HG02763 (cell line): ENCODE measurements around the gene PSMA1.
"Not testable (repeated sequence)": the region's sequence is repeated elsewhere in the genome, so short reads cannot be mapped to it uniquely, and the experiment has no call there.

Source experiments
- ATAC-seq: cut with Tn5 transposase; IDR thresholded peaks from one replicate; pipeline ENCODE4 v1.9.1; 2021; ENCODE audit warnings: mild to moderate bottlenecking, moderate library complexity; ENCODE audit not compliant: unreplicated experiment

The PSMA1 gene

GRCh38 chr11:14519917-14520746 is at the start of gene PSMA1:
PSMA1 (minus strand) TSS chr11:14520386; CDS start chr11:14520299, 87 bp downstream.
- peak; percentile 90 for ATAC-seq

GRCh38 chr11:14569516-14569915 is 49.3 kb upstream of the PSMA1 start:
- ATAC-seq: not testable (repeated sequence)

- ATAC-seq: no peak
Observed at GRCh38 chr11:14567064-14567651, 47.0 kb upstream of the PSMA1 start.

GRCh38 chr11:14566331-14567063 is 46.3 kb upstream of the PSMA1 start:
- no peak for ATAC-seq

GRCh38 chr11:14565845-14566244 is 45.7 kb upstream of the PSMA1 start:
- ATAC-seq: no peak

- ATAC-seq: no peak
Observed at GRCh38 chr11:14555818-14556217, 35.6 kb upstream of the PSMA1 start.

GRCh38 chr11:14554959-14555358 is 34.8 kb upstream of the PSMA1 start:
- no peak for ATAC-seq

GRCh38 chr11:14552089-14552488 is 31.9 kb upstream of the PSMA1 start:
- ATAC-seq: no peak

- ATAC-seq: no peak
Observed at GRCh38 chr11:14551380-14551779, 31.2 kb upstream of the PSMA1 start.

- no peak for ATAC-seq
Observed at GRCh38 chr11:14549891-14550290, 29.7 kb upstream of the PSMA1 start.

- no peak for ATAC-seq
Observed at GRCh38 chr11:14547440-14547839, 27.3 kb upstream of the PSMA1 start.

GRCh38 chr11:14546672-14547071 is 26.5 kb upstream of the PSMA1 start:
- ATAC-seq: no peak

GRCh38 chr11:14544611-14545010 is 24.4 kb upstream of the PSMA1 start:
- peak; percentile 69 for ATAC-seq

- no peak for ATAC-seq
Observed at GRCh38 chr11:14543260-14543659, 23.1 kb upstream of the PSMA1 start.

GRCh38 chr11:14542324-14542723 is 22.1 kb upstream of the PSMA1 start:
- no peak for ATAC-seq

- no peak for ATAC-seq
Observed at GRCh38 chr11:14541192-14541947, 21.2 kb upstream of the PSMA1 start.

GRCh38 chr11:14539982-14540421 is 19.8 kb upstream of the PSMA1 start:
- ATAC-seq: no peak

- no peak for ATAC-seq
Observed at GRCh38 chr11:14538926-14539554, 18.9 kb upstream of the PSMA1 start.

GRCh38 chr11:14538271-14538925 is 18.2 kb upstream of the PSMA1 start:
- ATAC-seq: no peak

- ATAC-seq: peak; percentile 62
Observed at GRCh38 chr11:14537134-14537599, 17.0 kb upstream of the PSMA1 start.
